Measurements from ENCODE around the gene PHF20. TPM values are rescaled to one million over a fixed set of nuclear protein-coding genes. Genes with fewer than 3 reads are reported as not detected.

PHF20 gene
- total RNA-seq, 4 donors from 2014 or later = 35.3 to 109 (median 76.5) TPM

DNA sequence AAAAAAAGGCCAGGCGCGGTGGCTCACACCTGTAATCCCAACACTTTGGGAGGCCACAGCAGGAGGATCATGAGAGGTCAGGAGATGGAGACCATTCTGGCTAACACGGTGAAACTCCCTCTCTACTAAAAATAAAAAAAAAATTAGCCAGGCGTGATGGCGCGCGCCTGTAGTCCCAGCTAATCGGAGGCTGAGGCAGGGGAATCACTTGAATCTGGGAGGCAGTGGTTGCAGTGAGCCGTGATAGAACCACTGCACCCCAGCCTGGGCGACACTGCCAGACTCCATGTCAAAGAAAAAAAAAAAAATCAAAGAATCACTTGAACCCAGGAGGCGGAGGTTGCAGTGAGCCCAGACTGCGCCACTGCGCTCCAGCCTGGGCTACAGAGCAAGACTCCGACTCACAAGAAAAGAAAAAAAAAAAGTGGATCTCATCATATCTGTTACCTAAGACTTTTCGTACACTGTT lies 33.9 kb upstream of the PHF20 start:
- H3K4me3 ChIP-seq = no peak overlapping the region
- H3K36me3 ChIP-seq = no peaks in the 10 kb centered on the region
- peaks cover 14 to 20% of the 10 kb centered on the region in 2 donors for H3K4me1 ChIP-seq
- TF ChIP-seq POLR2A (IDR thresholded peaks at IDR 0.05) = no peak
- TF ChIP-seq, protein P1, sequence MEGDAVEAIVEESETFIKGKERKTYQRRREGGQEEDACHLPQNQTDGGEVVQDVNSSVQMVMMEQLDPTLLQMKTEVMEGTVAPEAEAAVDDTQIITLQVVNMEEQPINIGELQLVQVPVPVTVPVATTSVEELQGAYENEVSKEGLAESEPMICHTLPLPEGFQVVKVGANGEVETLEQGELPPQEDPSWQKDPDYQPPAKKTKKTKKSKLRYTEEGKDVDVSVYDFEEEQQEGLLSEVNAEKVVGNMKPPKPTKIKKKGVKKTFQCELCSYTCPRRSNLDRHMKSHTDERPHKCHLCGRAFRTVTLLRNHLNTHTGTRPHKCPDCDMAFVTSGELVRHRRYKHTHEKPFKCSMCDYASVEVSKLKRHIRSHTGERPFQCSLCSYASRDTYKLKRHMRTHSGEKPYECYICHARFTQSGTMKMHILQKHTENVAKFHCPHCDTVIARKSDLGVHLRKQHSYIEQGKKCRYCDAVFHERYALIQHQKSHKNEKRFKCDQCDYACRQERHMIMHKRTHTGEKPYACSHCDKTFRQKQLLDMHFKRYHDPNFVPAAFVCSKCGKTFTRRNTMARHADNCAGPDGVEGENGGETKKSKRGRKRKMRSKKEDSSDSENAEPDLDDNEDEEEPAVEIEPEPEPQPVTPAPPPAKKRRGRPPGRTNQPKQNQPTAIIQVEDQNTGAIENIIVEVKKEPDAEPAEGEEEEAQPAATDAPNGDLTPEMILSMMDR (IDR thresholded peaks at IDR 0.05) = no peak
- no peak overlapping the region for H3K27ac ChIP-seq
- no peaks in the 10 kb centered on the region for H3K27me3 ChIP-seq
- no peaks in the 10 kb centered on the region for H3K9me3 ChIP-seq
- no peak for DNase-seq
- intact Hi-C loops (cut with DNase I; ENCODE audit: low total_unique reads) = no loop called here

DNA sequence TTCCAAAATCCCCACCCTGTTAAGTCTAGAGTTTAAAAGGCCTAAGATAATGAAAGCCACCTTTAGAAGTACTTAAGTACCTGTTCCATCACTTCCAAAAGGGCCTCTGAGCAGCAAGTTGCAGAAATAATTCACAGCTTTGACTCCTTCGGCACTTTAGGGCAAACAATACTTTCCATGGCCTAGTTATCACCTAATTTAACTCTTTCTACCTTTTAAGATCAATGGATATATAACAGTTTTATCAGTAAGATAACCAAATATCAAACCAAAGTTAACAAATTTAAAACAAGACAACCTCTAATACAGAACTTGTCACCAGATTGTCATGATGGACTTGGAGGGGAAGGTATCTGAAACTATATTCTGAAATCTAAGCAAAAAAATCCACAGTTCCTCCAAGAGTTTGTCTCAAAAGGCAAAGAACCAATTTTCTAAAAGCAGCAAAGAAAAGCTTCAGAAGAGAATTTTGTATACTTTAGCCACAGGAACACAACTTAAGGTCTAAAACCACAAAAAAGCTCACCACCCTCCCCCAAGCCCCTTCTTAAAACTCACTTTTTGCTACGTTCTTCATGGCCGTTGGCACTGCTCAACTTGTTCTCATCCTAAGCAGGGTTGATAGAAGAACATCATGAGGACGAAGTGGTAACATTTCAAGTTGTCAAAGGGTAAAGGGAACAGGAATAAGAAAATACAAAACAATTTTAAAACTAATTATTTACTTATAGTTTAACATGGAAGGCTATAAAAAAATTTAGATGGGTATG lies 33.2 kb upstream of the PHF20 start:
- intact Hi-C loops (cut with DNase I; ENCODE audit: low total_unique reads) = no loop called here
- DNase-seq = no peak
- no peaks in the 10 kb centered on the region for H3K9me3 ChIP-seq
- H3K4me1 ChIP-seq = peaks cover 14 to 20% of the 10 kb centered on the region in 2 donors
- no peak overlapping the region for H3K4me3 ChIP-seq
- no peaks in the 10 kb centered on the region for H3K36me3 ChIP-seq
- TF ChIP-seq, protein P1 (IDR thresholded peaks at IDR 0.05) = no peak
- TF ChIP-seq POLR2A (IDR thresholded peaks at IDR 0.05) = no peak
- H3K27ac ChIP-seq = peak overlapping the region in 1 of 2 donors; percentile 100
- no peaks in the 10 kb centered on the region for H3K27me3 ChIP-seq

DNA sequence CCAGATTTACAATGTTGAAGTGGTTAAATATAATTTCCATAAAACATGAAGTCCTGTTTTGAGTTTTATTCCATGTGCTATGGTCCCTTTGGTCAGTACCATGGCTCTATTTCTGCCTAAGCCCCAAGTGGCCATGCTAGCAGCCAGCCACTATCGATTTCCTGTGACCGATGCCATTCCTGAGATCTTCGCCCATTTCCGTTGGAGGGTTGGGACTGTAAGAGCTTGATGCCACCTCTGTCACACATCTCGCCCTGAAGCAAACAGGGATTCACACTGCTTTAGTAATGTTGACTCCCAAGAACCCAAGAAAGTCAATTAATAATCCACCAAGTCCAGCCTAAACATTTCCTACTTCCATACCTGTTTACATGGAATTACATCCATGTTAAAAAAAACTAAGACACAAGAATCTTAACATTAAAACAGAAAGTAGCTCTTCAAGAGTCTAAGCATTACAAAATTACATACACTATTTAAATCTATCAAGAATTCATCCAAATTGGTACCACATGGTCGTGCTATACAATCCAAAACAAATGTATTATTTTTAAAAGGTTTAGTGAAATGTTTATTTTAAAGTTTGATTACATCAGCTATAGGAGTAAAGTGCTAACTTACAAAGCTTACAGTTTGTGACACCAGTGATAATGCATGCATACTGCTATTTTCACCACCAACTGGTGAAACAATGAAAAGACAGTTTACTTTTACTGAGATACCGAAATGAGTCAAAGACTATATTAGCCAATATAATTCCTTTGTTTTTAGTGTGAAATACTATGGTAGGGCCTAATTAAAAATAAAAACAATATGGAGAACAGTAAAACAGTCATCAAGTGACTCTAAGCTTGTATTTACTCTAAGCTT lies 32.3 kb upstream of the PHF20 start:
- H3K4me1 ChIP-seq = peaks cover 14 to 20% of the 10 kb centered on the region in 2 donors
- H3K4me3 ChIP-seq = peak overlapping the region; percentile 81 to 87

DNA sequence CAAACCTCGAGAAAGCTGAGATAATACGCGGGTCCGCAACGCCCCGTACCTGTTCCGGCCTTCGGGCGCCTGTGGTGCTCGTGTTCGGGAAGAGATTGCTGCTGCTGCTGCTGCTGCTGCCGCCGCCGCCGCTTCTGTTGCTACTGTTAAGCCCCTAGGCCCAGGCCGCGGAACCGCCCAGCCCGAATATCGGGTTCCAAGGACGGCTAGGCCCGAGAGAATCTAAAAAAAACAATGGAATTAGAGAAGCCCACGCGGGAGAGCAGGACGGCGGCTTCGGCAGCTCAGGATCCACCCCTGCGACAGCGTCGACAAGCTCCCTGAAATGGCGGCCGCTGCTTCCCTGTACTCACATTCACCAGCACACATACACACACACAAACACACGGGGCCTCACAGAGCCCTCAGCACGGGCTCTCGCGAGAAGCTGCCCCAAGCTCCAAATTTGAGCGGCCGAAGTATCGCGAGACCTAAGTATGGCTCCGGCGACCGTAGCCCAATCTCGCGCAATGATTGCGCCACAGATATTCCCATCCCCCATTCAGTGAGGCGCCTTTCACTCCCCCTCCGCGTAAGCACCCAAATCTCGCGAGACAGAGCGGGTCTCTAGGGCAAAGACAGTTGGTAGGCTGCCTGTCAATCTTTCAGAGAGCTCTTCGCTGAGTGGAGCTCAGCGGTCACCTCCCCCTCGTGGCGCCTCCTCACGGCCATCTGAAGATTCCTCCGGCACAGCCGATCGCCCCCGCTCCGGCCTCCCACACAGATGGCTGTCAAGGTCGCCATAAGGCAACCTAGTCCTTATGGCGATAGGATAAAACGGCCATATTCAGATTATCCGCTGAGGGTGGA lies 29.7 kb upstream of the PHF20 start, which contains the start of gene RBM39:
Gene RBM39, minus strand, starts transcription at position 369 of the 849 bp plus-strand sequence. CDS start 1,386 bp downstream, outside the sequence.
- TF ChIP-seq, protein P1 (IDR thresholded peaks at IDR 0.05) = peak; percentile 41 to 62 (median 50)
- peak; percentile 96 to 97 for TF ChIP-seq POLR2A (IDR thresholded peaks at IDR 0.05)
- H3K4me1 ChIP-seq = peaks cover 14 to 16% of the 10 kb centered on the region in 2 donors
- no peaks in the 10 kb centered on the region for H3K27me3 ChIP-seq
- H3K36me3 ChIP-seq = no peaks in the 10 kb centered on the region
- peak within 1 kb of the TSS; percentile 99 to 100 for H3K27ac ChIP-seq
- intact Hi-C loops (cut with DNase I; ENCODE audit: low total_unique reads) = no loop called here
- DNase-seq = peak; percentile 100
- H3K9me3 ChIP-seq = no peaks in the 10 kb centered on the region
- peak within 1 kb of the TSS; percentile 81 to 87 for H3K4me3 ChIP-seq

More for the DNA sequence above, 32.3 kb upstream of the PHF20 start:
- Histone ChIP-seq H3K9me3 (no peaks in the 10 kb centered on the region), H3K36me3 (no peaks in the 10 kb centered on the region), H3K27me3 (no peaks in the 10 kb centered on the region), H3K27ac (peak overlapping the region in 1 of 2 donors; percentile 100)
- intact Hi-C loops (cut with DNase I; ENCODE audit: low total_unique reads) = no loop called here
- no peak for DNase-seq
- TF ChIP-seq, protein P1 (IDR thresholded peaks at IDR 0.05) = peak in 1 of 4 experiments; percentile 9
- no peak for TF ChIP-seq POLR2A (IDR thresholded peaks at IDR 0.05)
